Upper lobe of left lung (tissue), 6 donors: ENCODE results near the gene EEF1A2. TPM values are rescaled to one million over a fixed set of nuclear protein-coding genes. Genes with fewer than 3 reads are reported as not detected.

Experiments
- ATAC-seq, 2 donors: fragments of 200-7000 bp; cut with Tn5 transposase; one replicate each; pipeline ENCODE4 v1.9.1; 2022; ENCODE audit warnings: mild to moderate bottlenecking in 2 of 2, moderate library complexity in 2 of 2; ENCODE audit not compliant: low FRiP score in 2 of 2
- DNase-seq, 2 donors: peaks; one replicate each; pipeline ENCODE4 v3.0.0-alpha.2; 2019 to 2020
- H3K27ac ChIP-seq, 4 donors: fragments of 200-600 bp; sonication (generic); one replicate each; pipeline ENCODE4 v1.5.1; 2016 to 2019
- H3K27me3 ChIP-seq, 4 donors: fragments of 200-600 bp; sonication (generic); one replicate each; pipeline ENCODE4 v1.5.1; 2017 to 2019
- H3K36me3 ChIP-seq, 4 donors: fragments of 200-600 bp; sonication (generic); one replicate each; pipeline ENCODE4 v1.5.1; 2016 to 2019
- H3K4me1 ChIP-seq, 4 donors: fragments of 200-600 bp; sonication (generic); one replicate each; pipeline ENCODE4 v1.5.1; 2018 to 2019
- H3K4me3 ChIP-seq, 4 donors: fragments of 200-600 bp; sonication (generic); one replicate each; pipeline ENCODE4 v1.5.1; 2017 to 2019; ENCODE audit warnings: mild to moderate bottlenecking in 2 of 4, moderate library complexity in 1 of 4
- H3K9me3 ChIP-seq, 4 donors: fragments of 200-600 bp; sonication (generic); one replicate each; pipeline ENCODE4 v1.5.1; 2018 to 2019
- EP300 ChIP-seq, 4 donors: sonication (generic); formaldehyde crosslinking; IDR thresholded peaks; one replicate each; pipeline ENCODE4 v1.5.1; 2017; ENCODE audit warnings: antibody characterized with exemption in 4 of 4, control low read depth in 2 of 4
- POLR2A ChIP-seq, 4 donors: fragments of 450-650 bp; IDR thresholded peaks; one replicate each; pipeline ENCODE4 v1.5.1; 2016 to 2017; ENCODE audit warnings: antibody characterized with exemption in 4 of 4, mild to moderate bottlenecking in 2 of 4
- POLR2AphosphoS5 ChIP-seq, 2 donors: sonication (generic); formaldehyde crosslinking; IDR thresholded peaks; one replicate each; pipeline ENCODE4 v1.5.1; 2017; ENCODE audit warnings: antibody characterized with exemption in 2 of 2
- WGBS, 2 donors: methylation state at CpG; one replicate each; pipeline ENCODE4 v1.1.5; 2017 to 2018; 5-methylcytosine and 5-hydroxymethylcytosine counted together
- total RNA-seq, 6 donors: library from RNA; depleted of rRNA in 4 of 6; stranded (reverse); fragments of >200 nt in 4 of 6; gene quantifications; one replicate each; pipeline versions ENCODE4 v1.1.0 to v1.2.1, GENCODE V29; 2016 to 2021
- TF ChIP-seq, protein P1 (sequence below), 6 experiments: fragments of 450-650 bp in 4 of 6; fragments of 200-600 bp in 2 of 6; sonication (generic) in 2 of 6; IDR thresholded peaks; one replicate each; pipeline ENCODE4 v1.5.1; 2016 to 2019; ENCODE audit warnings: antibody characterized with exemption in 6 of 6
- donor health status: DM: no; HTN: no; CAD: no; lungs with moderate emphysema.
- donor health status: DM: no; HTN: yes; CAD: no; lungs with severe emphysema.

The EEF1A2 gene
- total RNA-seq, 6 donors from 2014 or later = 0.61 to 1.6 (median 1.1) TPM; not detected in 2

DNA sequence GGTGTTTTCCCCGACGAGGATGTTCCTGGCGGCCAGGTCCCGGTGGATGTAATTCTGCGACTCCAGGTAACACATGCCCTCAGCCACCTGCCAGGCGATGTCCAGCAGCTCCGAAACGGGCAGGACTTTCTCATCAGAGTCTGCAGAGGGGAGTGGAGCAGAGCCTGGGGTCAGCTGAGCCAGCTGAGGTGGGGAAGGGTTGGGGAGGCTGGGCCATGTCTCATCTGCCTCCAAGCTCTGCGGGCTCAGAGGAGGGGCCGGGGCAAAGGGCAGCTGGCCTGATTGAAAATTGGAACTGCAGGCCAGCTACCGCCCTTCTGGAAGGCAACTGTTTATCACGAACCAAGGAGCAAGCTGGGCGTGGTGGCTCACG is 31.9 kb upstream of the EEF1A2 start:
- Histone ChIP-seq H3K27ac (no peak overlapping the region), H3K27me3 (no peaks in the 10 kb centered on the region), H3K4me1 (peaks cover 0 to 17% (median 7%) of the 10 kb centered on the region in 4 donors), H3K4me3 (no peak overlapping the region), H3K9me3 (no peaks in the 10 kb centered on the region), H3K36me3 (no peaks in the 10 kb centered on the region)
- TF ChIP-seq, protein P1, sequence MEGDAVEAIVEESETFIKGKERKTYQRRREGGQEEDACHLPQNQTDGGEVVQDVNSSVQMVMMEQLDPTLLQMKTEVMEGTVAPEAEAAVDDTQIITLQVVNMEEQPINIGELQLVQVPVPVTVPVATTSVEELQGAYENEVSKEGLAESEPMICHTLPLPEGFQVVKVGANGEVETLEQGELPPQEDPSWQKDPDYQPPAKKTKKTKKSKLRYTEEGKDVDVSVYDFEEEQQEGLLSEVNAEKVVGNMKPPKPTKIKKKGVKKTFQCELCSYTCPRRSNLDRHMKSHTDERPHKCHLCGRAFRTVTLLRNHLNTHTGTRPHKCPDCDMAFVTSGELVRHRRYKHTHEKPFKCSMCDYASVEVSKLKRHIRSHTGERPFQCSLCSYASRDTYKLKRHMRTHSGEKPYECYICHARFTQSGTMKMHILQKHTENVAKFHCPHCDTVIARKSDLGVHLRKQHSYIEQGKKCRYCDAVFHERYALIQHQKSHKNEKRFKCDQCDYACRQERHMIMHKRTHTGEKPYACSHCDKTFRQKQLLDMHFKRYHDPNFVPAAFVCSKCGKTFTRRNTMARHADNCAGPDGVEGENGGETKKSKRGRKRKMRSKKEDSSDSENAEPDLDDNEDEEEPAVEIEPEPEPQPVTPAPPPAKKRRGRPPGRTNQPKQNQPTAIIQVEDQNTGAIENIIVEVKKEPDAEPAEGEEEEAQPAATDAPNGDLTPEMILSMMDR (IDR thresholded peaks at IDR 0.05) = no peak
- TF ChIP-seq EP300 (IDR thresholded peaks at IDR 0.05) = no peak
- no peak for TF ChIP-seq POLR2AphosphoS5 (IDR thresholded peaks at IDR 0.05)
- TF ChIP-seq POLR2A (IDR thresholded peaks at IDR 0.05) = no peak
- 74 to 75% methylated on average over 10 to 14 of the region's 14 CpGs for WGBS, 2 donors
- ATAC-seq (no peak), DNase-seq (no peak)

GRCh38 chr20:63529861-63530787 is 31.2 kb upstream of the EEF1A2 start:
- DNase-seq = peak; percentile 18 to 83
- Histone ChIP-seq H3K9me3 (no peaks in the 10 kb centered on the region), H3K27me3 (no peaks in the 10 kb centered on the region), H3K36me3 (no peaks in the 10 kb centered on the region), H3K4me1 (peaks cover 0 to 13% (median 7%) of the 10 kb centered on the region in 4 donors), H3K4me3 (no peak overlapping the region), H3K27ac (no peak overlapping the region)
- TF ChIP-seq POLR2A (IDR thresholded peaks at IDR 0.05) = no peak
- 71 to 85% methylated on average over 18 to 30 of the region's 39 CpGs for WGBS, 2 donors
- no peak for ATAC-seq

GRCh38 chr20:63529180-63529860 is 30.4 kb upstream of the EEF1A2 start:
- no peak overlapping the region for H3K27ac ChIP-seq
- H3K4me3 ChIP-seq = no peak overlapping the region
- DNase-seq (peak in 1 of 2 donors; percentile 72), ATAC-seq (no peak)
- 71 to 79% methylated on average over 14 to 27 of the region's 27 CpGs for WGBS, 2 donors
- H3K36me3 ChIP-seq = no peaks in the 10 kb centered on the region
- H3K9me3 ChIP-seq = no peaks in the 10 kb centered on the region
- peaks cover 0 to 6% (median 3%) of the 10 kb centered on the region in 4 donors for H3K4me1 ChIP-seq
- no peak for TF ChIP-seq POLR2AphosphoS5 (IDR thresholded peaks at IDR 0.05)
- TF ChIP-seq, protein P1 (IDR thresholded peaks at IDR 0.05) = no peak
- no peak for TF ChIP-seq POLR2A (IDR thresholded peaks at IDR 0.05)
- TF ChIP-seq EP300 (IDR thresholded peaks at IDR 0.05) = no peak
- H3K27me3 ChIP-seq = no peaks in the 10 kb centered on the region

GRCh38 chr20:63527184-63527583 is 28.3 kb upstream of the EEF1A2 start:
- ATAC-seq (no peak), DNase-seq (no peak)
- Histone ChIP-seq H3K4me3 (no peak overlapping the region), H3K27ac (no peak overlapping the region), H3K27me3 (no peaks in the 10 kb centered on the region), H3K4me1 (peaks cover 0 to 12% (median 8%) of the 10 kb centered on the region in 4 donors), H3K36me3 (peaks cover 0 to 6% (median 1%) of the 10 kb centered on the region in 4 donors), H3K9me3 (no peaks in the 10 kb centered on the region)
- 89 to 91% methylated on average over 9 of the region's 9 CpGs for WGBS, 2 donors
- TF ChIP-seq POLR2AphosphoS5 (IDR thresholded peaks at IDR 0.05) = no peak
- TF ChIP-seq, protein P1 (IDR thresholded peaks at IDR 0.05) = no peak
- no peak for TF ChIP-seq POLR2A (IDR thresholded peaks at IDR 0.05)
- TF ChIP-seq EP300 (IDR thresholded peaks at IDR 0.05) = no peak

DNA sequence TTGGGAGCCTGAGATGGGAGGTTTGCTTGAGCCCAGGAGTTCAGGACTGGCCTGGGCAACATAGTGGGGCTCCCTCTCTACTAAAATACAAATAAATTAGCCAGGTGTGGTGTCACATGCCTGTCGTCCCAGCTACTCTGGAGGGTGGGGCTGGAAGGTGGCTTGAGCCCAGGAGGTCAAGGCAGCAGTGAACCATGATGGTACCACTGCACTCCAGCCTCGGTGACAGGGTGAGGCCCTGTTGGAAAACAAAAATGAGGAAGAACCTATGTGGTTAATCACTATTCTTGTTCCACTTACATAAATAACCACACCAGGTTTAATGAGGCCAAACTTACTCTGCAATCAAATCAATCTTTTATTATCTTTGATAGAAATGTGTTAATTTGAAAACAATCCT is 27.1 kb upstream of the EEF1A2 start:
- peaks cover 8 to 25% (median 18%) of the 10 kb centered on the region in 4 donors for H3K4me1 ChIP-seq
- DNase-seq (no peak), ATAC-seq (no peak)
- no peak overlapping the region for H3K27ac ChIP-seq
- H3K9me3 ChIP-seq = no peaks in the 10 kb centered on the region
- 23 to 38% methylated on average over 2 of the region's 2 CpGs for WGBS, 2 donors
- no peaks in the 10 kb centered on the region for H3K27me3 ChIP-seq
- H3K4me3 ChIP-seq = no peak overlapping the region
- H3K36me3 ChIP-seq = peaks cover 0 to 7% (median 5%) of the 10 kb centered on the region in 4 donors
- no peak for TF ChIP-seq EP300 (IDR thresholded peaks at IDR 0.05)
- TF ChIP-seq POLR2AphosphoS5 (IDR thresholded peaks at IDR 0.05) = no peak
- TF ChIP-seq, protein P1 (IDR thresholded peaks at IDR 0.05) = no peak
- no peak for TF ChIP-seq POLR2A (IDR thresholded peaks at IDR 0.05)
